Endodermal cell (in vitro differentiated cells): Measurements from ENCODE around the gene VANGL2. TPM values are rescaled to one million over a fixed set of nuclear protein-coding genes. Genes with fewer than 3 reads are reported as not detected.

Source experiments
- DNase-seq: peaks from one replicate; pipeline ENCODE4 v3.0.0-alpha.2; 2017
- H3K27ac ChIP-seq: 2 replicates; pipeline ENCODE4 v1.5.1; 2013; ENCODE audit warnings: mild to moderate bottlenecking, low read depth, low read length, moderate library complexity
- H3K27me3 ChIP-seq: 2 replicates; pipeline ENCODE4 v1.6.1; 2013; ENCODE audit warnings: mild to moderate bottlenecking, low read length, moderate library complexity; ENCODE audit not compliant: insufficient read depth, control insufficient read depth, poor library complexity, severe bottlenecking
- H3K36me3 ChIP-seq: 2 replicates; pipeline ENCODE4 v1.7.0; 2013; ENCODE audit warnings: mild to moderate bottlenecking, low read length, moderate library complexity; ENCODE audit not compliant: control insufficient read depth, insufficient read depth
- H3K4me1 ChIP-seq: one replicate; pipeline ENCODE4 v1.7.0; 2013; ENCODE audit warnings: low read length; ENCODE audit not compliant: control insufficient read depth, insufficient read depth
- H3K4me3 ChIP-seq: 2 replicates; pipeline ENCODE4 v1.5.1; 2013; ENCODE audit warnings: mild to moderate bottlenecking, low read length, moderate library complexity
- H3K9ac ChIP-seq: 2 replicates; pipeline ENCODE4 v1.6.1; 2013; ENCODE audit warnings: mild to moderate bottlenecking, low read length, moderate library complexity; ENCODE audit not compliant: poor library complexity, severe bottlenecking; ENCODE audit errors: extremely low read depth
- H3K9me3 ChIP-seq: 2 replicates; pipeline ENCODE4 v1.6.1; 2013; ENCODE audit warnings: mild to moderate bottlenecking, low read length, moderate library complexity; ENCODE audit not compliant: control insufficient read depth
- H3K27ac Mint-ChIP-seq: 2 replicates; pipeline ENCODE4 v1.8.0; 2020; ENCODE audit warnings: mixed read lengths
- H3K27me3 Mint-ChIP-seq: 2 replicates; pipeline ENCODE4 v1.8.0; 2021; ENCODE audit warnings: mild to moderate bottlenecking, mixed read lengths; ENCODE audit not compliant: insufficient read depth
- H3K36me3 Mint-ChIP-seq: 2 replicates; pipeline ENCODE4 v1.8.0; 2020; ENCODE audit warnings: low read depth, mixed read lengths
- H3K4me1 Mint-ChIP-seq: 2 replicates; pipeline ENCODE4 v1.8.0; 2020; ENCODE audit warnings: mixed read lengths
- H3K4me3 Mint-ChIP-seq: 2 replicates; pipeline ENCODE4 v1.8.0; 2020; ENCODE audit warnings: mild to moderate bottlenecking, moderate library complexity, mixed read lengths
- H3K9me3 Mint-ChIP-seq: 2 replicates; pipeline ENCODE4 v1.8.0; 2020; ENCODE audit warnings: mild to moderate bottlenecking, mixed read lengths
- CTCF ChIP-seq: fragments of 200-600 bp; sonication (generic); conservative IDR thresholded peaks from 2 replicates; pipeline ENCODE4 v1.5.0; 2021; ENCODE audit warnings: antibody characterized with exemption, mild to moderate bottlenecking
- WGBS, 2 experiments: methylation state at CpG; one replicate each; pipeline versions ENCODE4 v1.1.5 to v1.1.7; 2013; ENCODE audit warnings: missing lambda C conversion rate in 2 of 2, mixed read lengths in 1 of 2; ENCODE audit not compliant: insufficient coverage in 1 of 2, insufficient read length in 1 of 2; 5-methylcytosine and 5-hydroxymethylcytosine counted together
- total RNA-seq, 2 donors: library from RNA; stranded (reverse); fragmentation: NEBNext Ultra II Directional in 1 of 2; extraction: Animal tissue kit (Norgen Biotek cat#: 25700) in 1 of 2; gene quantifications; 2 replicates in 1 of 2; 3 replicates in 1 of 2; pipeline ENCODE4 v1.2.1, GENCODE V29; 2021

The VANGL2 gene
- total RNA-seq, 2 donors from 2014 or later: 62.5 to 67.5 TPM

- no peaks in the 10 kb centered on the region for H3K36me3 ChIP-seq
- TF ChIP-seq CTCF: no peak
- Mint-ChIP-seq H3K27ac (no peak overlapping the region), H3K4me3 (no peak overlapping the region), H3K4me1 (no peaks in the 10 kb centered on the region), H3K36me3 (no peaks in the 10 kb centered on the region), H3K9me3 (no peaks in the 10 kb centered on the region), H3K27me3 (no peaks in the 10 kb centered on the region)
- H3K4me3 ChIP-seq: no peak overlapping the region
- 91 to 95% methylated on average over 2 to 3 of the region's 3 CpGs for WGBS, 2 experiments
- no peak for DNase-seq
- no peak overlapping the region for H3K9ac ChIP-seq
- H3K4me1 ChIP-seq: no peaks in the 10 kb centered on the region
- no peaks in the 10 kb centered on the region for H3K27me3 ChIP-seq
- no peaks in the 10 kb centered on the region for H3K9me3 ChIP-seq
- no peak overlapping the region for H3K27ac ChIP-seq
These were observed 71.7 kb downstream of the VANGL2 start for GRCh38 chr1:160472112-160472511.

- Histone ChIP-seq H3K4me1 (no peaks in the 10 kb centered on the region), H3K36me3 (no peaks in the 10 kb centered on the region), H3K4me3 (no peak overlapping the region), H3K27ac (no peak overlapping the region), H3K9ac (no peak overlapping the region), H3K27me3 (no peaks in the 10 kb centered on the region), H3K9me3 (no peaks in the 10 kb centered on the region)
- TF ChIP-seq CTCF: no peak
- Mint-ChIP-seq H3K36me3 (no peaks in the 10 kb centered on the region), H3K4me1 (no peaks in the 10 kb centered on the region), H3K9me3 (peaks cover 12% of the 10 kb centered on the region), H3K27me3 (peaks cover 4% of the 10 kb centered on the region), H3K27ac (no peak overlapping the region), H3K4me3 (no peak overlapping the region)
- DNase-seq: no peak
- WGBS, 2 experiments: 93% methylated on average over 1 of the region's 1 CpG
These were observed 74.3 kb downstream of the VANGL2 start for GRCh38 chr1:160474392-160475242.

Other genes starting within 250 kb of the VANGL2 start
- gene ATP1A4, start 249.0 kb upstream of the VANGL2 start, total RNA-seq: under 1 TPM; 0.55 to 0.75 TPM
- gene CASQ1, start 210.0 kb upstream of the VANGL2 start, total RNA-seq: under 1 TPM; 0.29 to 0.77 TPM
- gene PEA15, start 195.2 kb upstream of the VANGL2 start, total RNA-seq: 10 to 100 TPM; 55.9 to 56.3 TPM
- 100 to 1,000 TPM; 185 to 238 TPM for gene DCAF8, start 138.0 kb upstream of the VANGL2 start, total RNA-seq
- gene PEX19, start 115.4 kb upstream of the VANGL2 start, total RNA-seq: 100 to 1,000 TPM in 1 of 2 donors, 10 to 100 TPM in 1; 94.7 to 102 TPM
- gene COPA, start 57.3 kb upstream of the VANGL2 start, total RNA-seq: 100 to 1,000 TPM; 159 to 174 TPM
- 100 to 1,000 TPM; 103 to 107 TPM for gene NCSTN, start 57.2 kb upstream of the VANGL2 start, total RNA-seq
- gene NHLH1, start 33.5 kb upstream of the VANGL2 start, total RNA-seq: under 1 TPM; 0.31 to 0.57 TPM
- not detected for gene SLAMF6, start 122.7 kb downstream of the VANGL2 start, total RNA-seq
- gene CD84, start 178.9 kb downstream of the VANGL2 start, total RNA-seq: not detected
- gene SLAMF1, start 246.5 kb downstream of the VANGL2 start, total RNA-seq: not detected